Breast epithelium (tissue), 3 donors: ENCODE results near the gene HNRNPUL1.

Experiments
- CTCF ChIP-seq, 3 donors: fragments of 450-650 bp; IDR thresholded peaks; one replicate each; pipeline ENCODE4 v1.5.1; 2016 to 2017; ENCODE audit warnings: antibody characterized with exemption in 3 of 3, mild to moderate bottlenecking in 3 of 3, moderate library complexity in 3 of 3
- POLR2A ChIP-seq: fragments of 450-650 bp; IDR thresholded peaks from one replicate; pipeline ENCODE4 v1.6.1; 2016; ENCODE audit warnings: antibody characterized with exemption, mild to moderate bottlenecking, moderate library complexity

GRCh38 chr19:41226053-41226873, 37.9 kb upstream of the HNRNPUL1 start:
- TF ChIP-seq CTCF (IDR thresholded peaks at IDR 0.05) (peak in 1 of 3 donors; percentile 36), POLR2A (no peak)
